D721Med (cell line): Measurements from ENCODE around the gene SAMHD1.
"Not testable (repeated sequence)": the region's sequence is repeated elsewhere in the genome, so short reads cannot be mapped to it uniquely, and the experiment has no call there.

Experiments
- DNase-seq: peaks from one replicate; pipeline ENCODE4 v3.0.0; 2011; ENCODE audit warnings: low spot score; ENCODE audit not compliant: insufficient read length
- FAIRE-seq: peaks from 2 replicates; lab custom pipeline; 2011; peaks lifted over from hg19 to GRCh38; lab: Jason Lieb, UNC
- CTCF ChIP-seq: IDR thresholded peaks from 2 replicates; pipeline ENCODE4 v1.5.1; 2012; ENCODE audit warnings: mild to moderate bottlenecking, control low read depth; ENCODE audit not compliant: insufficient read depth; ENCODE audit errors: missing control alignments

SAMHD1 gene

DNA sequence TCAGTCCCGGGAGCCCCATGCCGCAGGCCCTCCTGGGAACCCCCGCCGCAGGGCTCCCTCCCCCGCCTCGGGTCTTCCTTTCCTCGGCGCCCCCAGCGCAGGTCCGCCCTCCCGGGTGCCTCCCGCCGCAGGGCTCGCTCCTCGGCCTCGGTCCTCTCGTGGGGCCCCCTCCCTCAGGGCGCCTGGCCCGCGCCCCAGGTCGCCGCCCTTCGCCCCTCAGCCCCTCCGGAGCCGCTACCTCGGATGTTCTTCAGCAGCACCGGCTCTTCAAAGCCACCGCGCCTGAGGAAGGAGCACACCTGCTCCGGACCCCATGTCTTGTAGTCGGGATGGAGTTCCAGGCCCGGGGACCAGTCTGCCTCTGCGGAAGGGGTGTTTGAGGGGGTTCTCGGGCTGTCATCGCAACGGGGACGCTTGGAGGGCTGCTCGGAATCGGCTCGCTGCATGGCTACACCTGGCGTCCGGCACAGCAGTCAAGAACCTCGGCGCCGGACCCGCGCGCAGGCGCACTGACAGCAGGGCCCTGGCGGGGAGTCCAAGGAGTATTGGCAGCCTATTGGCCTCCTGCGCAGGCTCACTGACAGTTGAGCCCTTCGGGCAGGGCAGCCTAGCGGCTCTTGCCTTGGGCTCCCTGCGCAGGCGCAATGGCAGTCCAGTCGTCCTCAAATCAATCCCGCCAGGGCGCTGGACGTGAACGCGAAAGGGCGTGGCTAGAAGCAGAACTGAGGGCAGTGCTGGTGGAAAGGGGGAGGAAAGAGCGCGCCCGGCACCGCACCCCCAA lies at the start of gene SAMHD1:
TSS of gene SAMHD1 (minus strand) at position 511 of the 781 bp plus-strand sequence. CDS start at position 446, 65 bp downstream.
- DNase-seq, result peak; percentile 94
- no peak for TF ChIP-seq CTCF
- no peak for FAIRE-seq

DNA sequence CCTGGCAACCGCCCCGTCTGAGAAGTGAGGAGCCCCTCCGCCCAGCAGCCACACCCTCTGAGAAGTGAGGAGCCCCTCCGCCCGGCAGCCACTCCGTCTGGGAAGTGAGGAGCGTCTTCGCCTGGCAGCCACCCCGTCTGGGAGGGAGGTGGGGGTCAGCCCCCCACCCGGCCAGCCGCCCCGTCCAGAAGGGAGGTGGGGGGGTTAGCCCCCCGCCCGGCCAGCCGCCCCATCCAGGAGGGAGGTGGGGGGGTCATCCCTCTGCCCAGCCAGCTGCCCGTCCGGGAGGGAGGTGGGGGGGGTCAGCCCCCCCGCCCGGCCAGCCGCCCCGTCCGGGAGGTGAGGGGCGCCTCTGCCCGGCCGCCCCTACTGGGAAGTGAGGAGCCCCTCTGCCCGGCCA lies 48.7 kb upstream of the SAMHD1 start:
- FAIRE-seq, DNase-seq: not testable (repeated sequence)

DNA sequence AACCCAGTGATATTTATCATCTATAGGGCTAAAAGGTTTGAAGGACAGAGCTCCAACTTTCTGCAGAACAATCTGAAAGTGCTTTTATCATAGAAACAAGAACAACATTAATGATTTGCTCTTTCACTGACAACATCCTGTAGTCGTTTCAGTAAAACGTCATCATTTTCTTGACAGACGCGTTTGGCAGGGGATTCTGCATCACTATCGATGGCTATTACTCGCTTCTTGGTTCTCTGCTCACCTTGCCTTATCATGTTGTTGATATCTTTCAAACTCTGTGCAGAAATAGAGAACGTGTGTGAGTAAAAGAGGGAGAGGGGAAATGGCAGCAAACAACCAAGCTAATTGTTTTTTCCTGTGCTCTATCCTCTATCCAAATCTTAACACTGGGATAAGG lies 47.1 kb upstream of the SAMHD1 start:
- no peak for TF ChIP-seq CTCF
- no peak for DNase-seq
- FAIRE-seq, result no peak

DNA sequence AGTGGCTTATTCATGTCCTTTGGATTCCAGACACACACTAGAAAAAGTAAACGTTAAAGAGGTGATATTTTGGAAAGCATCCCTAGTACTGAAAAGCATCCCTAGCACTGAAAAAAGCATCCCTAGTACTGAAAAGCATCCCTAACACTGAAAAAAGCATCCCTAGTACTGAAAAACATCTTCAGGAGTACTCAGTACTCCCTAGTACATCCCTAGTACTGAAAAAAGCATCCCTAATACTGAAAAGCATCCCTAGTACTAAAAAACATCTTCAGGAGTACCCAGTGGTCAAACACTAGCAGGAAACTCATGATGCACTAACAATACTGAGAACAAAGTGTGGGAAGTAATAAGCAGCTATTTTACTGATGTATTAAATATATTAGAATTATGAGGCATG lies 45.6 kb upstream of the SAMHD1 start:
- no peak for TF ChIP-seq CTCF
- FAIRE-seq (no peak), DNase-seq (no peak)

GRCh38 chr20:36994221-36994620 lies 42.7 kb upstream of the SAMHD1 start:
- not testable (repeated sequence) for FAIRE-seq

GRCh38 chr20:36992802-36993334 lies 41.4 kb upstream of the SAMHD1 start:
- TF ChIP-seq CTCF, result no peak
- FAIRE-seq, result no peak

More at GRCh38 chr20:36994221-36994620, 42.7 kb upstream of the SAMHD1 start:
- not testable (repeated sequence) for DNase-seq

DNA sequence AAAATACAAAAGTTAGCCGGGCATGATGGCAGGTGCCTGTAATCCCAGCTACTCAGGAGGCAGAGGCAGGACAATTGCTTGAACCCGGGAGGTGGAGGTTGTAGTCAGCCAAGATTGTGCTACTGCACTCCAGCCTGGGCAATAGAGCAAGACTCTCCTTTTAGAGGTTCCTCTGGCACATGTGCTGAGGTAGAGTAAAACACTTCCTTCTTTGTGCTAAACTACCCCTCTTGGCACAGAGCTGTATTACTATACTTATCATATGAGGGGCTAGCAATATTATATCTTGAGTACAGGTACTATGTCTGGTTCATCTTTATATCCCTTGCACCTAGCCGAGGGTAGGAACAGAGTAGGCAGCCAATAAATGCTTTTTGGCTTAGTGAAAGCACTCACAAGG lies 40.2 kb upstream of the SAMHD1 start:
- DNase-seq (no peak), FAIRE-seq (no peak)

More at GRCh38 chr20:36992802-36993334, 41.4 kb upstream of the SAMHD1 start:
- DNase-seq, result no peak

More for the DNA sequence above, 40.2 kb upstream of the SAMHD1 start:
- no peak for TF ChIP-seq CTCF
